Right lobe of liver (tissue), 4 donors: Measurements from ENCODE around the gene INO80E.

Experiments used
- CTCF ChIP-seq, 4 donors: fragments of 200-600 bp in 3 of 4; fragments of 450-650 bp in 1 of 4; IDR thresholded peaks; one replicate each; pipeline versions ENCODE4 v1.5.1 to v1.8.0; 2016 to 2022; ENCODE audit warnings: antibody characterized with exemption in 4 of 4, mild to moderate bottlenecking in 2 of 4
- POLR2A ChIP-seq: fragments of 450-650 bp; IDR thresholded peaks from one replicate; pipeline ENCODE4 v1.6.1; 2017; ENCODE audit warnings: antibody characterized with exemption, mild to moderate bottlenecking
- donor health status: DM: no; HTN: no; CAD: no.
- donor health status: DM: no; HTN: no; CAD: no.
- donor health status: DM: no; HTN: yes; CAD: no.

GRCh38 chr16:29983420-29984136, 12.5 kb upstream of the INO80E start:
- TF ChIP-seq POLR2A (no peak), CTCF (IDR thresholded peaks at IDR 0.05) (no peak)
